Measurements from ENCODE around the gene MTA1. TPM values are rescaled to one million over a fixed set of nuclear protein-coding genes. Genes with fewer than 3 reads are reported as not detected.

MTA1 gene
- total RNA-seq, 1 donor from 2014 or later: 227 TPM

GRCh38 chr14:105381446-105382342 lies 37.9 kb upstream of the MTA1 start:
- H3K4me3 Mint-ChIP-seq (ENCODE audit: low read depth): no peak overlapping the region
- H3K27me3 Mint-ChIP-seq: no peaks in the 10 kb centered on the region
- no peak for TF ChIP-seq CTCF (IDR thresholded peaks at IDR 0.05; ENCODE audit: unreplicated experiment)

GRCh38 chr14:105382343-105383082 lies 37.1 kb upstream of the MTA1 start:
- no peaks in the 10 kb centered on the region for H3K27me3 Mint-ChIP-seq
- H3K4me1 Mint-ChIP-seq (ENCODE audit: low read depth): peaks cover 4% of the 10 kb centered on the region
- H3K4me3 Mint-ChIP-seq (ENCODE audit: low read depth): no peak overlapping the region
- H3K9me3 Mint-ChIP-seq (ENCODE audit: low read depth): no peaks in the 10 kb centered on the region
- H3K36me3 Mint-ChIP-seq (ENCODE audit: insufficient read depth): peaks cover 6% of the 10 kb centered on the region
- DNase-seq (ENCODE audit: low spot score, unreplicated experiment): no peak
- TF ChIP-seq CTCF (IDR thresholded peaks at IDR 0.05; ENCODE audit: unreplicated experiment): no peak
- H3K27ac Mint-ChIP-seq: no peak overlapping the region

More at GRCh38 chr14:105381446-105382342, 37.9 kb upstream of the MTA1 start:
- Mint-ChIP-seq H3K27ac (no peak overlapping the region), H3K4me1 (ENCODE audit: low read depth) (peaks cover 4% of the 10 kb centered on the region), H3K36me3 (ENCODE audit: insufficient read depth) (peaks cover 6% of the 10 kb centered on the region), H3K9me3 (ENCODE audit: low read depth) (no peaks in the 10 kb centered on the region)
- no peak for DNase-seq (ENCODE audit: low spot score, unreplicated experiment)

- H3K27ac Mint-ChIP-seq: no peak overlapping the region
- no peak overlapping the region for H3K4me3 Mint-ChIP-seq (ENCODE audit: low read depth)
- TF ChIP-seq CTCF (IDR thresholded peaks at IDR 0.05; ENCODE audit: unreplicated experiment): no peak
- H3K36me3 Mint-ChIP-seq (ENCODE audit: insufficient read depth): peaks cover 6% of the 10 kb centered on the region
- H3K4me1 Mint-ChIP-seq (ENCODE audit: low read depth): peaks cover under 1% of the 10 kb centered on the region
- H3K27me3 Mint-ChIP-seq: no peaks in the 10 kb centered on the region
- no peak for DNase-seq (ENCODE audit: low spot score, unreplicated experiment)
- H3K9me3 Mint-ChIP-seq (ENCODE audit: low read depth): no peaks in the 10 kb centered on the region
These were observed 36.4 kb upstream of the MTA1 start for GRCh38 chr14:105383083-105383730.

- H3K27me3 Mint-ChIP-seq: no peaks in the 10 kb centered on the region
- H3K36me3 Mint-ChIP-seq (ENCODE audit: insufficient read depth): peaks cover 7% of the 10 kb centered on the region
- TF ChIP-seq CTCF (IDR thresholded peaks at IDR 0.05; ENCODE audit: unreplicated experiment): no peak
- H3K9me3 Mint-ChIP-seq (ENCODE audit: low read depth): no peaks in the 10 kb centered on the region
- H3K27ac Mint-ChIP-seq: no peak overlapping the region
- DNase-seq (ENCODE audit: low spot score, unreplicated experiment): no peak
- H3K4me1 Mint-ChIP-seq (ENCODE audit: low read depth): no peaks in the 10 kb centered on the region
- no peak overlapping the region for H3K4me3 Mint-ChIP-seq (ENCODE audit: low read depth)
These were observed 35.5 kb upstream of the MTA1 start for GRCh38 chr14:105384041-105384557.

Data from progenitor cell of endocrine pancreas (in vitro differentiated cells).